Measurements from ENCODE around the gene EHF.

DNA sequence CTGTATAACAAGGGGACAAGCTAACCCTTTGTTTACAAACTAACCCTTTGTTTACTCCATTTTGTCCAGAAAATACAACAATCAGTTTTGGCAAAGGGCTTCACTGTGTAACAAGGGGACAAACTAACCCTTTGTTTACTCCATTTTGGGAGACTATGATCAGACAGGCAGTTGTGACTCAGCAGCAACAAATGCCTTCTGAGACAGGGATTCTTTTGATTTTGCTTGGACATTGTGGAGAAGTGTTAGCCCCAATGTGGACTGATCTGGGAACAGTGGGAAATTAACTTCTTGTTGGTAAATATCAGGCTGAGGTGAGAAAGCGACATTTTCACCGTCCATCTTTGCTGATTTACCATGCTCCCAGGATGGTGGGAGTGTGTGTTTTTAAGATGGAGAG is 983 bp downstream of the EHF start:
- TF ChIP-seq GATA2 (IDR thresholded peaks at IDR 0.05; ENCODE audit: low read depth, low read length) (no peak), GATA3 (IDR thresholded peaks at IDR 0.05; ENCODE audit: low read depth, low read length) (no peak)
